Astrocyte (in vitro differentiated cells and primary cell): ENCODE results near the gene ZNF609. TPM values are rescaled to one million over a fixed set of nuclear protein-coding genes. Genes with fewer than 3 reads are reported as not detected.

Source experiments
- DNase-seq: peaks from one replicate; pipeline ENCODE4 v3.0.0-alpha.2; 2010; ENCODE audit warnings: low read depth
- FAIRE-seq: peaks from 2 replicates; lab custom pipeline; 2011; peaks lifted over from hg19 to GRCh38; lab: Jason Lieb, UNC
- H2AFZ ChIP-seq: 2 replicates; pipeline ENCODE4 v1.6.0; 2012; ENCODE audit warnings: low read depth, low read length, inconsistent platforms
- H3K27ac ChIP-seq: 2 replicates; pipeline ENCODE4 v1.5.1; 2011; ENCODE audit warnings: low read depth, low read length, inconsistent platforms
- H3K27me3 ChIP-seq: 2 replicates; pipeline ENCODE4 v1.6.0; 2011; ENCODE audit warnings: low read length, inconsistent platforms; ENCODE audit not compliant: insufficient read depth
- H3K36me3 ChIP-seq: 2 replicates; pipeline ENCODE4 v1.5.1; 2011; ENCODE audit warnings: low read length, inconsistent platforms; ENCODE audit not compliant: insufficient read depth
- H3K4me1 ChIP-seq: 2 replicates; pipeline ENCODE4 v1.5.1; 2011; ENCODE audit warnings: low read length, inconsistent platforms; ENCODE audit not compliant: insufficient read depth
- H3K4me2 ChIP-seq: 2 replicates; pipeline ENCODE4 v1.6.0; 2012; ENCODE audit warnings: low read length, inconsistent platforms
- H3K4me3 ChIP-seq: 2 replicates; pipeline ENCODE4 v1.5.1; 2011; ENCODE audit warnings: low read depth, mild to moderate bottlenecking, low read length, inconsistent platforms; ENCODE audit not compliant: insufficient read depth
- H3K79me2 ChIP-seq: 2 replicates; pipeline ENCODE4 v1.6.0; 2012; ENCODE audit warnings: mild to moderate bottlenecking, low read length, inconsistent platforms; ENCODE audit not compliant: insufficient read depth
- H3K9ac ChIP-seq: 2 replicates; pipeline ENCODE4 v1.6.0; 2012; ENCODE audit warnings: mild to moderate bottlenecking, low read length, inconsistent platforms
- H3K9me3 ChIP-seq: 2 replicates; pipeline ENCODE4 v1.5.1; 2012; ENCODE audit warnings: low read depth, mild to moderate bottlenecking, low read length, inconsistent platforms; ENCODE audit not compliant: insufficient read depth
- H4K20me1 ChIP-seq: 2 replicates; pipeline ENCODE4 v1.6.0; 2012; ENCODE audit warnings: low read length, inconsistent platforms; ENCODE audit not compliant: insufficient read depth
- H3K27ac Mint-ChIP-seq: one replicate; pipeline ENCODE4 v1.8.0; 2021; ENCODE audit warnings: mild to moderate bottlenecking, mixed read lengths; ENCODE audit not compliant: unreplicated experiment
- H3K27me3 Mint-ChIP-seq: one replicate; pipeline ENCODE4 v1.8.0; 2021; ENCODE audit warnings: low read depth, mixed read lengths; ENCODE audit not compliant: unreplicated experiment
- H3K36me3 Mint-ChIP-seq: one replicate; pipeline ENCODE4 v1.8.0; 2021; ENCODE audit warnings: low read depth, mixed read lengths; ENCODE audit not compliant: unreplicated experiment
- H3K4me1 Mint-ChIP-seq: one replicate; pipeline ENCODE4 v1.8.0; 2021; ENCODE audit warnings: low read depth, mixed read lengths; ENCODE audit not compliant: unreplicated experiment
- H3K4me3 Mint-ChIP-seq: one replicate; pipeline ENCODE4 v1.8.0; 2021; ENCODE audit warnings: mild to moderate bottlenecking, moderate library complexity, mixed read lengths; ENCODE audit not compliant: unreplicated experiment
- H3K9me3 Mint-ChIP-seq: one replicate; pipeline ENCODE4 v1.8.0; 2021; ENCODE audit warnings: mild to moderate bottlenecking, mixed read lengths; ENCODE audit not compliant: unreplicated experiment
- EZH2 ChIP-seq: IDR thresholded peaks from 2 replicates; pipeline ENCODE4 v1.6.1; 2012; ENCODE audit warnings: mild to moderate bottlenecking, low read length, inconsistent platforms; ENCODE audit not compliant: insufficient read depth
- total RNA-seq: library from RNA; stranded (reverse); gene quantifications from 2 replicates; pipeline ENCODE4 v1.2.1, GENCODE V29; 2021
- TF ChIP-seq, protein P1 (sequence below): IDR thresholded peaks from 2 replicates; pipeline ENCODE4 v1.5.1; 2011; ENCODE audit warnings: low read depth, mild to moderate bottlenecking, inconsistent platforms, low read length, moderate library complexity; ENCODE audit not compliant: insufficient read depth

The ZNF609 gene
- total RNA-seq, 1 donor from 2014 or later, result 38.5 TPM

DNA sequence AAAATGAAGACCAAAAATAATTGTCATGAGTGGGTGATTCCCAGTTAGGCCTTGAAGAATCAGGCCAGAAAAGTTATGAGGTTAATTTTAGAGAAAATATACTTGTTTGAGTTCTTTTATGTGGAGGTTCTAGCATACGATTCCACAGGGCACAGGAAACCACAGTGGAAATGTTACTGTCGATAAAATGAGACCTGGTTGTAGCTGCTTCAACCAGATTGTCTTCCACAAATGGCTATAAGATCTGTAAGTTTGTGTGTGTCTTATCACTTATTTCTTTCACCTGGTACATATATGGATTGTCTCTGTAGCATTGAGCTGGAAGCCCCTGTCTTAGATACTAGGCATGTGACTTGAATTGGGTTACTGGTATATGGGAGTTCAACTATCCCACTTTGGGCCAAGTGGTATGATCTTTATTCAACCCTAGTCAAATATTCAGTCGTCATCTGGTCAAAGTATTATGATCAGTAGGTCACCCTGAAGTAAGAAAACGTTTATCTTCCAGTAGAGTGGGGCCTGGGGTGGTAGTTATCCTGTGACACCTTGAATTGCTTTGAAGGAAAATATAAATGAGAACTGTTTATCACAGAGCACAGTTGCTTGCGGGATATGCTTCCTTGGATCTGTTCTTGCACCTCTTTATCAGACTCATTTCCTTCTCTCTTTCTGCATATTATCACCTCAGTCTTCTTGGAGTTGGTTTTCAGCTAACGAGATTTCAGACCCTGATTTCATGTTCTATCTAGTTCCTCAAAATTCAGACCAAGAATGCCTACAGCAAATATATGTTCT, 21.5 kb upstream of the ZNF609 start:
- Histone ChIP-seq H3K9ac (no peak overlapping the region), H3K4me3 (no peak overlapping the region), H3K27ac (no peak overlapping the region), H3K9me3 (no peaks in the 10 kb centered on the region), H3K4me1 (peaks cover 9% of the 10 kb centered on the region), H2AFZ (no peak overlapping the region), H3K36me3 (peaks cover 5% of the 10 kb centered on the region), H3K4me2 (no peak overlapping the region), H4K20me1 (no peaks in the 10 kb centered on the region), H3K79me2 (no peaks in the 10 kb centered on the region), H3K27me3 (no peaks in the 10 kb centered on the region)
- no peak for TF ChIP-seq EZH2
- TF ChIP-seq, protein P1, sequence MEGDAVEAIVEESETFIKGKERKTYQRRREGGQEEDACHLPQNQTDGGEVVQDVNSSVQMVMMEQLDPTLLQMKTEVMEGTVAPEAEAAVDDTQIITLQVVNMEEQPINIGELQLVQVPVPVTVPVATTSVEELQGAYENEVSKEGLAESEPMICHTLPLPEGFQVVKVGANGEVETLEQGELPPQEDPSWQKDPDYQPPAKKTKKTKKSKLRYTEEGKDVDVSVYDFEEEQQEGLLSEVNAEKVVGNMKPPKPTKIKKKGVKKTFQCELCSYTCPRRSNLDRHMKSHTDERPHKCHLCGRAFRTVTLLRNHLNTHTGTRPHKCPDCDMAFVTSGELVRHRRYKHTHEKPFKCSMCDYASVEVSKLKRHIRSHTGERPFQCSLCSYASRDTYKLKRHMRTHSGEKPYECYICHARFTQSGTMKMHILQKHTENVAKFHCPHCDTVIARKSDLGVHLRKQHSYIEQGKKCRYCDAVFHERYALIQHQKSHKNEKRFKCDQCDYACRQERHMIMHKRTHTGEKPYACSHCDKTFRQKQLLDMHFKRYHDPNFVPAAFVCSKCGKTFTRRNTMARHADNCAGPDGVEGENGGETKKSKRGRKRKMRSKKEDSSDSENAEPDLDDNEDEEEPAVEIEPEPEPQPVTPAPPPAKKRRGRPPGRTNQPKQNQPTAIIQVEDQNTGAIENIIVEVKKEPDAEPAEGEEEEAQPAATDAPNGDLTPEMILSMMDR, result no peak
- Mint-ChIP-seq H3K4me1 (peaks cover 11% of the 10 kb centered on the region), H3K36me3 (peaks cover 10% of the 10 kb centered on the region), H3K4me3 (no peak overlapping the region), H3K27ac (no peak overlapping the region), H3K27me3 (no peaks in the 10 kb centered on the region), H3K9me3 (no peaks in the 10 kb centered on the region)
- no peak for DNase-seq
- FAIRE-seq, result no peak

- H3K27ac ChIP-seq, result no peak overlapping the region
- Mint-ChIP-seq H3K36me3 (peaks cover 8% of the 10 kb centered on the region), H3K4me3 (no peak overlapping the region), H3K9me3 (no peaks in the 10 kb centered on the region), H3K27ac (no peak overlapping the region), H3K27me3 (no peaks in the 10 kb centered on the region), H3K4me1 (peaks cover 23% of the 10 kb centered on the region)
- FAIRE-seq (no peak), DNase-seq (no peak)
- no peaks in the 10 kb centered on the region for H3K27me3 ChIP-seq
- H2AFZ ChIP-seq, result no peak overlapping the region
- no peak for TF ChIP-seq EZH2
- TF ChIP-seq, protein P1, result no peak
- H3K36me3 ChIP-seq, result peaks cover 3% of the 10 kb centered on the region
- no peak overlapping the region for H3K4me2 ChIP-seq
- H3K4me1 ChIP-seq, result peaks cover 17% of the 10 kb centered on the region
- H3K9ac ChIP-seq, result no peak overlapping the region
- H4K20me1 ChIP-seq, result no peaks in the 10 kb centered on the region
- H3K4me3 ChIP-seq, result no peak overlapping the region
- no peaks in the 10 kb centered on the region for H3K79me2 ChIP-seq
- H3K9me3 ChIP-seq, result no peaks in the 10 kb centered on the region
Measured at GRCh38 chr15:64441852-64442251, 18.5 kb upstream of the ZNF609 start.

DNA sequence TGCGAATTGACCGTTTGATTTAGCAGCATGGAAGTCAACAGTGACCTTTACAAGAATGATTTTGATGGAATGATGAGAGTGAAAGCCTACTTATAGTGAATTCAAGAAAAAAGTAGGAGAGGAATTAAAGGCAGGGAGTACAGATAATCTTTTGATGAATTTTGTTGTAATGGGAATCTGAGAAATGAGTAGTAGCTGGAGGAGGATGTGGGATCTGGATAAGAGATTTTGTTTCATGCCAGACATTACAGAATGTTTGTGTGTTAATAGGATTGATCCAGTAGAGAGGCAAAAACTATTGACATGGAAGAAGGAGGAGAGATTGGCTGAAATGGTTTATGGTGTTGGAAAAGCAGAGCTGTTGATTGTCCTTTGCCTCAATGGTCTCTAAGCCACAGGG, 17.4 kb upstream of the ZNF609 start:
- FAIRE-seq (no peak), DNase-seq (peak; percentile 54)
- H3K27me3 ChIP-seq, result no peaks in the 10 kb centered on the region
- peaks cover 7% of the 10 kb centered on the region for H3K36me3 Mint-ChIP-seq
- H3K9me3 ChIP-seq, result no peaks in the 10 kb centered on the region
- H3K36me3 ChIP-seq, result peaks cover 6% of the 10 kb centered on the region
- peaks cover 17% of the 10 kb centered on the region for H3K4me1 ChIP-seq
- H3K9me3 Mint-ChIP-seq, result no peaks in the 10 kb centered on the region
- H4K20me1 ChIP-seq, result no peaks in the 10 kb centered on the region
- H3K4me3 ChIP-seq, result no peak overlapping the region
- H3K79me2 ChIP-seq, result no peaks in the 10 kb centered on the region
- H3K27ac ChIP-seq, result peak overlapping the region; percentile 78
- H3K27me3 Mint-ChIP-seq, result no peaks in the 10 kb centered on the region
- peak overlapping the region; percentile 58 for H3K9ac ChIP-seq
- H3K27ac Mint-ChIP-seq, result no peak overlapping the region
- TF ChIP-seq EZH2, result no peak
- TF ChIP-seq, protein P1, result no peak
- H3K4me2 ChIP-seq, result peak overlapping the region; percentile 85
- H3K4me1 Mint-ChIP-seq, result peaks cover 23% of the 10 kb centered on the region
- H2AFZ ChIP-seq, result no peak overlapping the region
- no peak overlapping the region for H3K4me3 Mint-ChIP-seq
